ELR (cell line): ENCODE measurements around the gene TMEM30B.
"Not testable (repeated sequence)": the region's sequence is repeated elsewhere in the genome, so short reads cannot be mapped to it uniquely, and the experiment has no call there.

ENCODE experiments used
- DNase-seq: peaks from one replicate; pipeline ENCODE4 v3.0.0-alpha.2; 2015; ENCODE audit warnings: low read depth

TMEM30B gene, protein sequence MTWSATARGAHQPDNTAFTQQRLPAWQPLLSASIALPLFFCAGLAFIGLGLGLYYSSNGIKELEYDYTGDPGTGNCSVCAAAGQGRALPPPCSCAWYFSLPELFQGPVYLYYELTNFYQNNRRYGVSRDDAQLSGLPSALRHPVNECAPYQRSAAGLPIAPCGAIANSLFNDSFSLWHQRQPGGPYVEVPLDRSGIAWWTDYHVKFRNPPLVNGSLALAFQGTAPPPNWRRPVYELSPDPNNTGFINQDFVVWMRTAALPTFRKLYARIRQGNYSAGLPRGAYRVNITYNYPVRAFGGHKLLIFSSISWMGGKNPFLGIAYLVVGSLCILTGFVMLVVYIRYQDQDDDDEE

DNA sequence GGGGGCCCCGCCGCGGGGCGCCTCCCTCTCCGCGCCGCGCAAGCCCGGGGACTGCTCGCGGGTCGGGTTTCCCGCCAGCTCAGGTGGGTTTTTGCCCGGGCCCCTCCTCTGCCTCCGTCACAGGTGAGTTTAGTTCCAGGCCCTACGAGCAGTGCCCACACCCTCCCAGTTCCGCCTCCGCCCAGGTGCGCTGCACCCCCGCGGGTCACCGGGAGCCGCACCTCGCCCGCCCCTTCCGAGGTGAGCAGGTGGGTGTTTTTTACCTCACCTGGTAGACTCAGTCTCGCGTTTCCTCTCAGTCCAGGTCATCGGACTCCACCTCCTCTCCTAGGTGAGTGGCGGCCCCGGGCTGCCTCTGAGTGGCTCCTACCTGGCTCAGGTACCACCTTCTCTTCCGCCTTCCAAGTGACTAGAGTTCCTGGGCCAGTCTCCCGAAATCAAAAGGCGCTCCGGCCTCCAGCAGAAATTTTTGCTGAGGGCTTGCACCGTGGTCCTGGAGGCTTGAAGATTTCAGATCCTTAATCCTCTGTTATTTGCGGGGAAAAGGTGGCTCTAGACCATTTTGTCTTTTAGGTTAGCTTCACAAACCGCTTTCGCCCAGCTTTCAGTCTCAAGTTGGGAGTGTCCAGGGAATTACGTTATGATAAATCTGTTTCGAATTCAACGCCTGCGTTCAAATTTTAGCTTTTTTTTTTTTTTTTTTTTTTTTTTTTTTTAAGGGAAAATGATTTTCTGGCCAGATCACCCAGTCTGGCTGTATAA, at the start of gene TMEM30B:
TMEM30B (minus strand) TSS at position 153 of the 762 bp plus-strand sequence. CDS start 191 bp downstream, outside the sequence.
- DNase-seq, result no peak

DNA sequence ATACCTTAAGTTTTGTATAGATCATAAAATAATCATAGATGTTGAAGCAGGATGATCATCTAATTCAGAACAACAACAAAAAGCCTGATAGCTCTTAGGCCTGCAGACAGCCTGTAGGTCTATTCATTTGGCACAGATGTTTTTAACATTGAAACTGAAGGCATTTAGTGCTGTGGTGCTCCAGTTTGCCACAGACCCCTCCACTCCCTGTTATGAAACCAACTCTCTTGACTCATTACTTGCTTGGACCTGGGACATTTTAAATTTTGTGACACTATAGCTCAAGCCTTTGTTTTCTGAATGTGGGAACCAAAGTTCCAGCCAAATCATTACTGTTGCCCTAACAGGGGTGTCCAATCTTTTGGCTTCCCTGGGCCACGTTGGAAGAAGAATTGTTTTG, 49.4 kb upstream of the TMEM30B start:
- no peak for DNase-seq

DNA sequence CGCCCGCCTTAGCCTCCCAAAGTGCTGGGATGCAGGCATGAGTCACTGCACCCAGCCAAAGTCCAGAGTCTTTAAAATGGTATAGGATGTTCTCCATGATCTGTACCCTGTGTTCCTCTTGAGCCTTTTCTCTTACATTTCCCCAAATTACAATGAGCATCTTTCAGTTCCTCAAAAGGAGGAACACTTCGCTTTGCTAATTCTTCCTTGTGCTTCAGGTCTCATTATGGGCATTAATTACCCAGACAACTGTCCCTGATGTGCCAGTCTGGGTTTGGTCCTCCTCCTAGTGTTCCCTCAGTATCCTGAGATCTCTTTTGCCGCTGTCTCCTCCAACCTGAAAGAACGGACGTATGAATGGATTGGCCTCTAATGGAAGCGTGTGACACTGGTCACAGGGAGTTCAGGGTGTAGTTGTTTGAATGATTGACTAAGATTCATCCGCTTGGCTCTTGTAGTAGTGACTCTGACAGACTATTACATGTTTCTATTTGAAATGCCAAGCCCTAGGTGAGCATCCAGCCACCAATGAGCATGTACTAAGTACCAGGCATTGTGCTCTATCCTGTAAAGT, 48.4 kb upstream of the TMEM30B start:
- no peak for DNase-seq

DNA sequence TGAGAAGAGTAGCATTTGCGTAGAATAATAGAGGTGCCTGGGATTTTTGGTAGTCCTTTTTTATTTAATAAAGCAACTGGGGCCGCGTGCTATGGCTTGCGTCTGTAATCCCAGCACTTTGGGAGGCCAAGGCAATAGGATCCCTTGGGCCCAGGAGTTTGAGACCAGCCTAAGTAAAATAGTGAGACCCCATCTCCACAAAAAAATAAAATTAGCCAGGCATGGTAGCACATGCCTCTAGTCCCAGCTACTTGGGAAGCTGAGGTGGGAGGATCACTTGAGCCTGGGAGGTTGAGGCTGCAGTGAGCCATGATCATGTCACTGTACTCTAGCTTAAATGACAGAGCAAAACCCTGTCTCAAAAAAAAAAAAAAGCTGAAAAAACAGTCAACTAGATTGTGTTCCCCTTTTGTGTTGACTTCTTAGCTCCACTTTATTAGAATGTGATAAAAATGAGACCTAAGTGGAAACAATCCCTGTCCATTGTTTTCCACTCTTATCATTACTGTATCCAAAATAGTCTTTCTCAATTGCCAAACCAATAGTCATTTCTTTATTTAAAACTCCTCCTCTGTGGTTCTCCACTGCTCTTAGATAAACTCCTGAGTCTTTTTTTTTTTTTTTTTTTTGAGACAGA, 47.6 kb upstream of the TMEM30B start:
- no peak for DNase-seq

DNA sequence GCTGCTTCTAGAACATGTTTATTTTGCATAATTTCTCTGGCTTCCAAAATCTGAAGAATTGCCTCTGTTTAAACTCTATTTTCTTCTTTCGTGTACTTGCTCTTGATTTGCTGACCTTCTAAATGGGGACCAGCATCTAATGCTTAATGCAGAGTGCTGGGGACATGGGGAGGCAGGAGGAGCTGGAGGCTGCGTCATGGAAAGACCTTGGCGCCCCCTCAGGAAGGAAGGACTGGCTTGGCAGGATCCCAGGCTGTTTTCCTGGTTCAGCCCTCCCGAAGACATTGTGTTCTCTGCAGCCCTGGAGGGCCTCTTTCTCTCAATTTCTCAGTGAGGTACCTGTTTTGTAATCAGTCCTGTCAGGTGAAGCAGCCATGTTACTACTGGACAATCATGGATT, 45.7 kb upstream of the TMEM30B start:
- no peak for DNase-seq

DNA sequence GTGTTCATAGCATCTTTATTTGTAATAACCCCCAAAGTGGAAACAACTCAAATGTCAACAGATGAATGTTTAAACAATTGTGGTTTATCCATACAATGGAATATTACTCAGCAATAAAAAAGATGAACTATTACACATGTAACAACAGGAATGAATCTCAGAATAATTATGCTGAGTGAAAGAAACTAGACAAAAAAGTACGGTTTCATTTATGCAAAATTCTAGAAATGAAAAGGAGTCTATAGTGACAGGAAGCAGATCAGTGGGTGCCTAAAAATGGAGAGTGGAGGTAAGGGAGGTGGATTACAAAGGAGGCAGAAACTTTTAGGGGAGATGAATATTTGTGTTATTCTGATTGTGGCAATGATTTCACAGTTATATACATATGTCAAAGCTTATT, 45.0 kb upstream of the TMEM30B start:
- no peak for DNase-seq

DNA sequence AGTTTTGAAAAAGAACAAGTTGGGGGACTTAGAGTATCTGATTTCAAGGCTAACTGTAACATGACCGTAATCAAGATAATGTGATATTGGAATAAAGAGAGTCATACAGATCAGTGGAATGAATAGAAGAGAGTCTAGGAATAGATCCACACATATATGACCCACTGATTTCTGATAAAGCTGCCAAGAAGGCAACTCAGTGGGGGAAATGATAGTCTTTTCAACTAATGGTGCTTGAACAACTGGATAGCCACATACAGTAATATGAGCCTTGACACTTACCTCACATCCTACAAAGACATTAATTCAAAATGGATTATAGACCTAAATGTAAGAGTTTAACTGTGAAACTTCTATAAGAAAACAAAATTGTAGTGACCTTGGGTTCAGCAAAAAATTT, 44.0 kb upstream of the TMEM30B start:
- no peak for DNase-seq

DNA sequence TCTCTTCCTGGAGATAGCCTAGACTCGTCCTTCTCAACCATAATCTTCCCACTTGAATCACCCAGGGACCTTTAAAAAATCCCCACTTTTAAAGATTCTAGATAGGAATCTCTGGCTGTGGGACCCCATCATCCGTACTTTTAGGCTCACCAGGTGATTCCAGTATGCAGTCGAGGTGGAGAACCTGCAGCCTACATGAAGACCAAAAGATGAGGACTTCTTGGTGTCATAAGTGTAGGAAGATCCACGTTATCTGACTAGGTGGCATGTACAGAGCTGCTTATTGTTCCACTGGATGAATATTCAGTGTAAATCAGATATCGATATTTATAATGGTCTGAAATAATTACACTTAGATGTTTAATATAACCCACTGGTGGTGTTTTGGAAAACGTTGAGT, 42.8 kb upstream of the TMEM30B start:
- no peak for DNase-seq

DNA sequence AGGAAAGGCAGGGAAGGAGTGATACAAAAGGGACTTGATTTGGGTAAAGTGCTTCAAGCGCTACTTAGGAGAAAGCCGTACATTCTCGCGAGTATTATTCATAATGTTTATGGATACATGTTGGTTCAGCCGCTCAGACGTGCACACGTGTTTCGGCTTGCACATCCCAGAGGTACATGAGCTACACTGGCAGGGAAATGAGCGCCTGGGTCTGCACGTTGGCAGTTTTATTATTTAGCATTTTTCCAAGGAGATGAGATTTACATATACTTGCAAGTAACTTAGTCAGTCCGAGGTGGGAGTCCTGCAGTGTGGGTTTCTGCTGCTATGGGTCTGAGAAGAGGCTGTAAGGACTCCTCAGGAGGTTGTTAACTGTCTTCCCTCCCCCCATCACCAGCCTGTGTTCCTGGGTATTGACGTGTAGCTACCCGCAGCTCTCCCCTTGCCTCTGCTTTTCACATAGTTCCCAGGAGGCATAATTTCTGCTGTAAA, 41.7 kb upstream of the TMEM30B start:
- DNase-seq, result no peak

DNA sequence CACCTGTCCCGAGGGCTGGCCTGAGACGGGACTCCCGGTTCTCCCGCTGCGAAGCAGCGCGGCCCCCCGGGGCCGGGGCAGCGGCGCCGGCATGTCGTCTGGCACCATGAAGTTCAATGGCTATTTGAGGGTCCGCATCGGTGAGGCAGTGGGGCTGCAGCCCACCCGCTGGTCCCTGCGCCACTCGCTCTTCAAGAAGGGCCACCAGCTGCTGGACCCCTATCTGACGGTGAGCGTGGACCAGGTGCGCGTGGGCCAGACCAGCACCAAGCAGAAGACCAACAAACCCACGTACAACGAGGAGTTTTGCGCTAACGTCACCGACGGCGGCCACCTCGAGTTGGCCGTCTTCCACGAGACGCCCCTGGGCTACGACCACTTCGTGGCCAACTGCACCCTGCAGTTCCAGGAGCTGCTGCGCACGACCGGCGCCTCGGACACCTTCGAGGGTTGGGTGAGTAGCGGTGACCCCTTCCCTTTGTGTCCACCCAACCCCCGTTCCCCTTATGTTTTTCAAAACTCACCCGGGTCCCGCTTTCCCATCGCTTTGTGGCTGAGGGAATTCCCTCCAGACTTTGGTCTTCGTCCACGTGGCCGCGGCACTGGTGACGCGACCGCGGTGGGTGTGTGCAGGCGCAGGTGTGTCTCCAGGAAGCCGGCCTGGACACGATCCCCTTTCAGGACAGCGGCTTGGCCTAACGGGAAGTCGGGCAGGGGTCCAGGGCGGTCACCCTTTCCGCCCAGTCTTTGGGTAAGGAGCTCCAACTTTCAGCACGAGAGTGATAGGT, 41.1 kb upstream of the TMEM30B start:
- DNase-seq, result no peak

DNA sequence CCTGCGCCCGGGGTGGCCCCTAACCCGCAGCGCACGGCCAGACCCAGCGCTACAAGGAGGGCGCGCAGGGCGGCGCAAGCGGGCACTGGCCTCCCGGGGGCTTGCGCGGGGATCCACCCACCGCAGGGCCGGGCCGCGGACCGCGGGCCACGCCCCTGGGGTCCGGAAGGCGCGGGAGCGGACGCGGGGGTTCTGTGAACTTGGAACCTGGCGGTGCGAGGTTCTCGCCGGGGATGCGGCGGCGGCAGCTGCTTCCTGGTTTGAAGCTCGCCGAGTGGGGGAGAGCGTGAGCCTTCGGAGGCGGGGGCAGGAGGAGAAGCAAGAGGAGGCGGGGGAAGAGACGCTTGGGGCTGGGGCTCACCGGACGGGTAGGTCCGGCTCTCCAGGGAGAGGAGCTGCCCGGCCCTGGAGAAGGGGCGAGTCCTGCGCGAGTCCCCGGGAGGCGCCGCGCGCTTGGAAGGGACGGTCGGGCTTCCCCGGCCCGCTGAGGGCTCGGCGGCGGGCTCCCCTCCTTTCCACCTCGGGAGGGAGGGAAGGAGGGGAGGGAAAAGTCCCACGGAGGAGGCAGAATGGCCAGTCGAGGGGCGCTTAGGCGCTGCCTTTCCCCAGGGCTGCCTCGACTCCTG, 40.4 kb upstream of the TMEM30B start, which contains the start of gene PRKCH:
PRKCH (plus strand) TSS at position 195 of the 626 bp plus-strand sequence. CDS start 523 bp downstream, outside the sequence.
- DNase-seq, result peak; percentile 32

DNA sequence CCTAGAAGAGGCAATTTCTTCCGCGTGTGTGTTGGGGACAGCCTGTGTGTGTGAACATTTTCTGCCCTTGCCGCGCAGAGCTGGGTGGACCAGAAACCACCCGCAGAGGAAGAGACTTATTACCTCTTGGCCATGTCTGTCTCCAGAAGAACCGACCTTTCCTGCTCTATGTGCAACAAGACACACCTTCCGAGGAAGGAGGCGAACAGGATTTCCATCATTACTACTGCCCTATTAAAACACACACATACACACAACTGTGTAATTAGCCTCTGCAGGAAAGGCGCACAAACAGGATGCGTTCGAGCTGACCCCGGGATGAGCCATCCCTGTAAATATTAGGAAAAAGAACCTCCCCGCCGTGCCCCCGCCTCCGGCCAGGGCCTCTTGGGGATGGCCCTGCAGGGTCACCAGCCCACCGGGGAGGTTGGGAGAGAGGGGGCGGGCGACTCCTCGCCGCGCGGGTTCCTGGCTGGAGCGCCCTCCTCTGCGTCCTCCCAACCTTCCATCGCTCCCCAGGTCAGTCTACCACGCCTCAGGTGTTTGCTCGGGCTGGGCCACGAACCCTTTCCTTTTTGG, 39.8 kb upstream of the TMEM30B start:
- DNase-seq, result no peak

DNA sequence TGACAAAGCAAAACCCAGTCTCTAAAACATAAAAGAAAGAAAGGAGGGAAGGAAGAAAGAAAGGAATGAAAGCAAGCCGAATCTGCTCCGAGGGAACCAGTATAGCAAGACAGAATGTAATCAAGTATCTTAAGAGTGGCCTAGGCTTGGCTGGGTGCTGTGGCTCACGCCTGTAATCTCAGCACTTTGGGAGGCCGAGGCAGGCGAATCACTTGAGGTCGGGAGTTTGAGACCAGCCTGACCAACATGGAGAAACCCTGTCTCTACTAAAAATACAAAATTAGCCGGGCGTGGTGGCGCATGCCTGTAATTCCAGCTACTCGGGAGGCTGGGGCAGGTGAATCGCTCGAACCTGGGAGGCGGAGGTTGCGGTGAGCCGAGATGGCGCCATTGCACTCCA, 39.0 kb upstream of the TMEM30B start:
- DNase-seq, result not testable (repeated sequence)

DNA sequence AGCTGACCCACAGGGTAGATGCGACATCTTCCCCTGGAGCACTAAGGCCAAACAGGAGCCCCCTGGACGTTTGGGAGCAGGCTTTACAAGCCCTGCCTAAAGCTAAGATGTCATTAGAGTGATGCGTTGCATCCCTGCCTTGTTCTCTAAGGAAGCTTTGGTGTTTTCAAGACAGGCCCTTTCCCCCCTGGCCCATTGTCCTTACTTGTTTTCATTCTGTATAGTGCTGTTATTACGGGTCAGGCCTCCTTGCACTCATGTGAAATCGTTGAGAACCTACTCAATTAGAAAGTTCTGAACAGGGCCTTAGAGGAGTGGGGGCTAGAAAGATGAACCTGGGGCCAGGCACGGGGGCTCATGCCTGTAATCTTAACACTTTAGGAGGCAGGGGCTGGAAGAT, 38.6 kb upstream of the TMEM30B start:
- DNase-seq, result no peak

DNA sequence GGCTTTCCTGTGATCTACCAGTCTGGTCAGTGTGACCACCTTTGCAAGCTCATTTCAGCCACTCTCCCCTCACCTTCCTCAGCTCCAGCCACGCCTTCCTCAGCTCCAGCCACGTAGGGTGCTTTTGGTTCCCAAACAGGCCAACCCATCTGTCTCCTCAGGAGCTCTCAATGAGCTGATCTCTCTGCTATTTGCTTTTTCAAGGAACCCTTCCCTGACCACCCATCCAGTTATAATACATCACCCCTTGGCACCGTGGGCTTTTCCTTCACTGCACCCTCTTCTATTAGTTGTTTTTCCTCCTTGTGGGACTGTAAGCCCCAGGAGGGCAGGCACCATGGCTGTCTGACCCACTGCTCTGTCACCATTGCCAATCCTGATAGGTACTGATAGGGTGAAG, 37.9 kb upstream of the TMEM30B start:
- DNase-seq, result no peak

DNA sequence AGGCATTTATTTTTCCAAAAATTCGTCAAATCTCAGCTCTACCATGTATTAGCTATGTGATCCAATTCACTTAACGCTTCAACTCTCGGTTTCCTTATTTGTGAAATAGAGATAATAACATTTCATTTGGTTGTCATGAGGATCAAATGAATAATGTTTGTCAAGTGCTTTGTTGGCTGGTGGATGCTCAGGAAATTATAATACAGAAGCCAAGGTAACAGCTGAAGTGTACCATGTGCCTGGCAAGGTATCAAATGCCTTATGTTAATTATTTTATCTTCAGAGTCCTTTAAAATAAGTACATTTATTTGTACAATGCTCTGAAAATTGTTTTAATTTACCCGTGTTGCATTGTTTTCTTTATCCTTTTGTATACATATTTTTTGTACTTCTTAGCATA, 34.2 kb upstream of the TMEM30B start:
- no peak for DNase-seq

DNA sequence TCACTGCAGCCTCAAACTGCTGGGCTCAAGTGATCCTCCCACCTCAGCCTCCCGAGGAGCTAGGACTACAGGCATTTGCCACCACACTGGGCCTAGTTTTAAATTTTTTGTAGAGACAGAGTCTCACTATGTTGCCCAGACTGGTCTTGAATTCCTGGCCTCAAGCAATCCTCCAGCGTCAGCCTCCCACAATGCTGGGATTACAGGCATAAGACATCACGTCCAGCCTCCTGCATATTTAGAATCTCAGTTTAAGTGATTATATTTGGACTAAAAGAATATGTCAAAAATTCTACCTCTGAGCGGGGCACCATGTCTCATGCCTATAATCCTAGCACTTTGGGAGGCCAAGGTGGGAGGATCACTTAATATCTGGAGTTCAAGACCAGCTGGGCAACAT, 27.6 kb upstream of the TMEM30B start:
- DNase-seq, result not testable (repeated sequence)

DNA sequence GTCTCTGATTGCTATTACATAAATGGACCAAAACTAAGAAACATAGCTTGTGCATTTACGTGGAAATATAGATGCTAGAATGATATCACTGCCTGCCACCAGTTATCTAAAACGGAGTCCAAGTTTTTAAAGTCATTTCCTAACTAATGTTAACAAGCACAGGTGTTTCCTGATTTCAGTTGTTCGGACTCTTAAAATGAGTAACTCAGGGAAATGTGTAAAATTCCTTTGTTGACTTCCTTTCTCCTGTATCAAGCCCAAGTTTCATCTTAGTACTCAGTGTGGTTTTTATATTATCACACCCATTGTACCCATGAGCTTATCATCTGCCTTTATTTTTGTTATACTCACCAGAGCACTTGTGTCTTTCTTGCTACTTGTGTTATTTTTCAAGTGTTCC, 27.1 kb upstream of the TMEM30B start:
- DNase-seq, result no peak

DNA sequence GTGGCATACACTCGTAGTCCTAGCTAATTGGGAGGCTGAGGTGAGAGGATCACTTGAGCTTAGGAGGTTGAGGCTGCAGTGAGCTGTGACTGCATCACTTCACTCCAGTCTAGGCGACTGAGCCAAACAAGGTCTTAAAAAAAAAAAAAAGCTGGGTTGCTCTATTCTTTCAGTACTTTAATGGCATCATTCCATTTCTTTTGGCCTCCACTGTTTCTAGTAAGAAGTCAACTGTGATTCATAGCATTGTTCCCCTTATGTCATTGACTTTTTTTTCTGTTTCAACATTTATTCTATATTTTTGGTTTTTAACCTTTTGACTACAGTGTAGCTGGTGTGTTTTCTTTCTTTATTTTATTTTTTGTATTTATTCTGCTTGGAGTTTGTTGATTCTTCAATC, 23.6 kb upstream of the TMEM30B start:
- no peak for DNase-seq

DNA sequence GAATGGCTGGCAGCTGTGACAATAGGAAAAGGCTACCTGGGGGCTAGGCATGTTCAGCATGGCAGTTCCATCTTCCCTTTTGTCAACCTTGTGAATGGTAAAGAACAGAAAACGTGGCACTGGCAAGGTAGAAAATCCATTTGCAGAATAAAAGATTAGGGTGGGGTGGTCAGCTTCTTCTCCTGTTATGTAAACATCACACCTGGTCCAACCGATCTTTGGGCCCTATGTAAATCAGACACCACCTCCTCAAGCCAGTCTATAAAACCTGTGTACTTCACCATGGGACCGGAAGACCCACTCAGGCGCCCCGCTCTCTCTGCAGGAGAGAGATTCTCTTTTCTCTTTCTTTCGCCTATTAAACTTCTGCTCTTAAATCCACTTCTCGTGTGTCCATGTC, 19.6 kb upstream of the TMEM30B start:
- no peak for DNase-seq

DNA sequence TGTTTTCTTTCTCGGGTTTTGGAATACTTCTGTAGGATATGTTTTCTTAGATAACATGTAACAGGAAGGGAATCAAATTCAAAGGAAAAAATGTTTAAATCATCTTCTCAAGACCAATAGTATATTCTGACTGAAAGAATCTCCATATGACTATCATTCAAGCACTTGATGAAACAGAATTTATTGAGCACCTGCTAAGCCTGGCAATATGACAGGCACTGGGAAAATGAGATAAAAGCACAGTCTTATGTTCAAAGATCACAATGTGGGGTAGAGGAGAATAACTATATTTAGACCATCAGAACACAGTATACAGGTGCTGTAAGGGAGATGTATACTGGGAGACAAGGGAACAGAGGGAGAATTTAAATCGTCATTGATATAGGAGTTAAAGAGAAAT, 19.1 kb upstream of the TMEM30B start:
- no peak for DNase-seq
